GM21423 (cell line): ENCODE results near the gene ARNT2.

Source experiments
- ATAC-seq: cut with Tn5 transposase; IDR thresholded peaks from one replicate; pipeline ENCODE4 v1.9.1; 2021; ENCODE audit warnings: mild to moderate bottlenecking, moderate library complexity; ENCODE audit not compliant: unreplicated experiment

Gene ARNT2

DNA sequence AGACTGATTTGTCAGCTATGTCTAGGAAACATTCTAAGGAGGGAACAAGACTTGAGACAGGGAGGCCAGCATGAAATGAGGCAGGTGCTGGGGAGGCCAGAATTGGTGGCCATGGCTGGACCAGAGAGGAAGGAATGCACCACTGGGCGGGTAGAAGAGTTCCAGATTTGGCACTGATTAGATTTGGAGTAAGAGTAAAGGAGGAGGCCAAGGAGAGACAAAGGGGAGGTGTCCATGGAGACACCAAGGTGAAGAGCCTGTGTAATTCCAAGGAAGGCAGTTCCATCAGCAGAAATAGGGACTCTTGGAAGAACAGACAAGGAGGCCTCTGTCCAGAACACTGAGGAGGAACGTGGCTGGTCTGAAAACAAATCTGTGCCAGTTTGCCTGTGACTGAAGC is 1.8 kb downstream of the ARNT2 start:
- ATAC-seq: no peak

DNA sequence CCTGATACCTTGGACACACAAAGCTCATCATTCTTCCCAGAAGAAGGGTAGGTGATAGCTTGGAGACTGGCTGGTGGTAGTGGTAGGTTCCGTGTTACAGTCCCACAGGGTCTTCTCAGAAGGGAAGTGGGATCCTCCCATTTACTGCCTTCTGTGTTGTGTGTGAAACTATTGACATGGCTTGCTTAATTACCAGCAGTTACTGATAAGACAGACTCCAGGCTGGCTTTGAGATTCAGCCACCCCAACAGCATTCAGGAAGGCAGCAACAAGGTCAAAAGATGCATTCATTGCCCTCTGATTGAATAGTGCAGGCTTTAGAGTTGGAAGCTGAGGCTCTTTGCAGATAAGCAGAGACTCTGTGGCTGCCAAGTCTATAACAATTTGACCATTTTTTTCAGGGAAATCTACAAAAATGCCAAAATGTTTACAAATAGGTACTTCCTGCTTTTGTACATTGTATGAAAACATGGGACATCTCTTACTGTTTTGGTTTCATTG is 7.7 kb downstream of the ARNT2 start:
- no peak for ATAC-seq

- ATAC-seq: no peak
Observed at GRCh38 chr15:80414546-80415357, 10.6 kb downstream of the ARNT2 start.

GRCh38 chr15:80415358-80415670 is 11.1 kb downstream of the ARNT2 start:
- no peak for ATAC-seq

DNA sequence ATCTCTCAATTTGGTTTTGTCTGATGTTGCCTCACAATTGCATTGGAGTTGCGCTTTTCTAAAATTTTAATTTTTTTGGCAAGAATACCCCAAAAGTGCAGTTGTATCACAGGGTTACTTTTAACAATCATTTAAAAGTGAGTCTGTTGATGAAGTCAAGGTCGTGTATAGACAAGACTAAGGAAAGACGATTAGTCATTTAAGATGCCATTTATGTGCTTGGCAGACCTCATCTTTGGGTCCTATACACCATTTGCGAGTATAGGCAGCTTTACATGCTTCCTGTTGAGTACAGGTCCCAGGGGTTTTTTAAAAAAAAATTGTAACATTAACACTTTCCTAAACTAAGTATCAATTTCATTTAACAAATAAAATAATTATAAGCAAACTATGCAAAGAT is 12.5 kb downstream of the ARNT2 start:
- ATAC-seq: no peak

- ATAC-seq: no peak
Observed at GRCh38 chr15:80418892-80419537, 14.8 kb downstream of the ARNT2 start.

DNA sequence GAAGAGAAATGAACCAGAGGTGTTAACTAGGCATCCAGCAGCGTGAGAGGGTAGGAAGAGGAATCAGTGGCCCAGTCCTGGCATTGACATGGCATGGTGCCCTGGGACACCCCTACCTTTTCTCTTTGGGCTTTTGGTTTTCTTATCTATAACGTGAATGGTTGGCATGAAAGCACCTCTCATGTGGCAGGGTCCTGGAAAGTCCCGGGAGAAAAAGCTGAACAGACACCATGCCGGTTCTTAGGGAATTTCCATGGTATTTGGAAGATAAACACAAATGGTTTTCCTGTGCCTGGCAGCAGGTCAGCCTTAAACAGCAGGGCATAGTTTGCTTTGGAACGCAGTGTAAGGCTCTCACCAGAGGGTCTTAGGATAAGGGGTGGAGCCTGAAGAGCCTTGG is 15.4 kb downstream of the ARNT2 start:
- no peak for ATAC-seq

DNA sequence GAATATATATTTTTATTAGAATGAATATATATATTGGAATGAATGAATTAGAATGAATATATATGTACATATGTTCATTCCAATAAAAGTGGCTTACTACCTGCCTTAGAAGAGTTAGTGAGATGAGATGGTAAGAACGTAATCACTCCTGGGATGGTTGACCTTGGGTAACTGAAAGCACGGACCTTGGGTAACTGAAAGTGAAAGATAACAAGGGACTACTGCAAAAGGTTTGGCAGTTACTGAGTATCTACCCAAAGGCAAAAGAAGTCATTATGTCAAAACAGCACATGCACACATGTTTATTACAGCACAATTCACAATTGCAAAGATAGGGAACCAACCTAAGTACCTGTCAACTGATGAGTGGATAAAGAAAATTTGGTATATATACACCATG is 16.5 kb downstream of the ARNT2 start:
- ATAC-seq: no peak

GRCh38 chr15:80423215-80423614 is 19.0 kb downstream of the ARNT2 start:
- ATAC-seq: no peak

DNA sequence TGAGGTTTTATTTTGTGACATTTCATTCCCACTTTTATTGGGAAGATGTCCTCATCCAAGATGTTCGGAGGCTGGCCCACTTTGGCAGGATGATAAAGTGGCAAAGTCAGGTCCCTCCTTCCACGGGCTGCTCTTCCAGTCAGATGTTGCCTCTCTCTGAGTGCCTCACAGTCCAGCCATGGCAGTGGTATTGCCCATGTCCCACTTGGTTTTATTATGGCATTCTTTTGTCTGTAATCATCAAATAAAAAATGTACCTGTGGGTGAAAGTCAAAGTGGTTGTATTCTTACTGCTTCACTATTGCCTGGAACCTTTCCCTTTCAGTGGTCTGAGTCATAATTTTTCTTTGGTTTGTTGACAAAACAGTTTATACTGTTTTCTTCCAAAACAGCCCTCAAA is 20.2 kb downstream of the ARNT2 start:
- ATAC-seq: no peak

GRCh38 chr15:80426316-80426715 is 22.1 kb downstream of the ARNT2 start:
- no peak for ATAC-seq

DNA sequence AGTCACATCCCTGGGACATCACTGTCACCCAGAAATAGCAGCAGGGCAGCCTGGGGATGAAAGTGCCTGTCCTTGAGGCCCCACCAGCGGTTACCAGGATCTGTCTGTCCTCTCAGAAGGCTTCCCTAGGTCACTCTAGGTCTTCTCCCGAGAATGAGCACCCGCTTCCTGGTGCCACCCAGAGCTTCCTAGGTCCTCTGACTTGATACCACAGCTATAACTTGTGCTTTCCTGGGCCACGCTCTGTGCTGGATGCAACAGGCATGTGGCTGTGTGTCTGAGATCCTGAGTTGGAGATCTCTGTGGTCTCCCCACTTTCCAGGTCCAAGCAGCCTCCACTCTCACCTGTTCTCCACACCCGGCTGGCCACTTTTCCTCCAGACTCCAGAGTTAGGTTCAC is 25.8 kb downstream of the ARNT2 start:
- ATAC-seq: no peak

GRCh38 chr15:80431635-80432344 is 27.6 kb downstream of the ARNT2 start:
- no peak for ATAC-seq

DNA sequence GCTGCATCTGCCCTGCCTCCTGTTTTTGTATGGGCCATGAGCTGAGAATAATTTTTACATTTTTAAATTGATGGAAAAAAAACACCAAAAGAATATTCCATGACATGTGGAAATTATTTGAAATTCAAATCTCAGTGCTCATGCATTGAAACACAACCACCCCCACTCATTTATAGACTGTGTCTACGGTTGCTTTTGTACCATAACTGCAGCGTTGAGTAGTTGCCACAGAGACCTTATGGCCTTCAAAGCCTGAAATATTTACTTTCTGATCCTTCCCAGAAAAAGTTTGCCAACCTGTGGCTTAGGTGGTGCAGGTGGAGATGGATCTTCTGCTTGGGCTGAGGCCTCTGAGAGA is 28.1 kb downstream of the ARNT2 start:
- ATAC-seq: no peak

DNA sequence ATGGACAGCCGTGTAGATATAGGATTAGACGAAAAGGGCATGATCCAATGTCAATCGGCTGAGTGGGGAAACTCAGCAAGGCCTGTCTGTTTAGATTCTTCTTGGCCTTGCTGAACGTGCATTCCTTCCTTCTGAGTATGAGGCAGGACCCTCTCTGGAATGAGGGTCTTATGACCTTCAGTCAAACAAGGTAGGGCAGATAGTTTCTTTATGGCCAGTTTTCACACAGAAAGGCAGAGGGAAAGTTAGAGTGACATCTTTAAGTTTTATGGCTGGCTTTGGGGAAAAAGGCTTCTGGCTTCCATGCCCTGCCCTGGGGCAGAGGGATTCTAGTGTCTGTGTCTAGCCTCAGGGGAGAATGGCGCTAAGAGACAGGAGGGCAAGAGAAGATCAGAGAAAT is 29.7 kb downstream of the ARNT2 start:
- no peak for ATAC-seq

DNA sequence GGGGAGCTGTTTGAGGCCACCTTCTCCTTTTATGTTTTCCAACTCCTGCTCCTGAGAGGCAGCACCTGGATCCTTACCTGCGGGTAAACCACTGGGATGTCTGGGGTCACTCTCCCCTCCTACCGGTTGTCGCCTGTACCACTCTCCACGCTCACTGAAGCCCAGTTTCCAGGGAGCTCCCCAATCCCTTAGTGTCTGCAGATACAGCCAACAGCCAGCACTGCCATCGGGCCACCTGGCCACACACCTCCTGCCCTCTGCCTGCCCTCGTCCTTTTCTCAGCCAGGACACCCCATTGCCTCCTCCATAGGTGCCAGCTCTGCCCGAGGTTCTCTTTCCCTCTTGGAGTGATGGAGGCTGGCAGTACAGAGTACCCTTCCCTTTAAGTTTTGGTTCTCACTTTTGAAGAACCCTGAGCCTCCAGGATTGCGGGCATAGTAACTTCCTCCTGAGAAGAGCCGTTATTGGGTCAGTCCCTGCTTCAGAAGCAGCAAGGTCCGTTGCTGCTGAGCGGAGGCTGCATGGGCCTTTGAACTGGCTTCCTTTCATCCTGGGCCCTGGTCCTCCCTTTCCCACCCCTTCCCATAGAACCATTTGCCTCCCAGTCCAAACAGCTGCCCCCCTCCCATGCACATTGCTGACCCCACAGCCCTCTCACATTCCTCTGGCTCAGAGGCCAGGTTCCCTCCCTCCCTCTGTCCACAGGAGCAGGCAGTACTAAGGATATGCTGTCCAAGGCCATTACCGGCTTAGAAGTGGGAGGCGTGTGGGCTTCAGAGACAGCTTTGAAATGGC is 30.9 kb downstream of the ARNT2 start:
- ATAC-seq: no peak

- no peak for ATAC-seq
Observed at GRCh38 chr15:80436511-80437307, 32.5 kb downstream of the ARNT2 start.

DNA sequence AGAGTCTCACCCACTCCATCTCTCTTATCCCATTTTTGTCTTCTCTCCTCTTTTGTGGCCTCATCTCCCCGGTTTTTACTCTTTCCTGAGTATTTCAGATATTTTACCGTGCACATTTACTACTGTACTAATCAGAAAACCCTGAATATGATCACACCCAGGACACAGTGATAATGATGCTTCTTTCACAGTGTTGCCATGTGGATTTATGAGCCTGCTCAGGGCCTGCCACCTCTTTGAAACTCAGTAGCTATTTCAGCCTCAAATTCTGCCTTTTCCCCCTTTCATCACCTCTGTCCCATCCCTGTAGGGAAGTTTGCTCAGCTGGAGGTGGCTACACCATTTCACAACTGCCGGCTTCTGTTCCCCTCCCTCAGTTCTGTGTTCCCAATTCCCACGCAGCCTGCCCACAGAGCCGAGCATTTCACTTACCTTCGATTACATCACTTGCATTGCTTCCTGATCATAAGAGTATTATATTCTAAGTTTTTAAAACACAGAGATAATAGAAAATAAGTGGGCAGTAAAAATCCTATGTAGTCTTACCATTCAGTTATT is 33.2 kb downstream of the ARNT2 start:
- no peak for ATAC-seq

DNA sequence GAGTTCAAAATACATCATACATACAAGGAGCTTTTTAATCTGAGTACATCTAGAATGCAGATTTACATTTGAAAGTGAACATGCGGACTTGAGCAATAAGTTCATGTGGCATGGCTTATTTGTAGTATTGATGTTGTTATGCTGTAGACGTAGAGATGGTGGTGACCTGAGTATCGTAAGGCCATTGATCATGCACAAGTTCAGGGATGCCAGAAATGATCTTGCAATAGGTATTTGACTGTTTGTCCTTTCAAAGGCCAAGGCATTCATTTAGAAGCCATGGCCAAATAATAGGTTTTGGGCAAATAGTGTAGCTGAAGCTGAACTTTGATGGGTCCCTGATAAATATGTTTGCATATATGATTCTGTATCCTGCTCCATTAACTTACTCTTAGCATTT is 35.0 kb downstream of the ARNT2 start:
- no peak for ATAC-seq

DNA sequence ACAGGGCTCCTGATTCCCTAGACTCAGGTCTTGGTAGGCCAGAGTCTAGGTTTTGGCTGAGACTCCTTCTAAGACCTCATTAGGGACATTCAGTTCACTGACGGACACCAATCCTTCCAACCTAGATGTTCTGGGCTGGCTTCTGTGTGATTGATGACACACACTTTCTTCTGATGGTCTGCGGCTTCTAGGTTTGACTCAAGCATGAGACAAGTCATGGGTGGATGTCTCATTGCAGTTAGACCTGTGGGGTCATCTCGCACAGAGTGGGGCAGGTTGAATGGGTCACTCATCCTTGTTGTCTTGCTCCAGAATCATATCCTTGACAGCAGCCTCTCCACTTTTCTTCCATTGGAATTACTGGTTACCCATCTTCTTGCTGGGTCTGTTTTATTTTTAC is 35.8 kb downstream of the ARNT2 start:
- ATAC-seq: no peak
